IPS DF 19.7 (cell line): ENCODE results near the gene UCMA.

ENCODE experiments used
- DNase-seq: peaks from one replicate; pipeline ENCODE4 v3.0.0-alpha.2; 2013; ENCODE audit warnings: low read depth, low spot score

UCMA gene

DNA sequence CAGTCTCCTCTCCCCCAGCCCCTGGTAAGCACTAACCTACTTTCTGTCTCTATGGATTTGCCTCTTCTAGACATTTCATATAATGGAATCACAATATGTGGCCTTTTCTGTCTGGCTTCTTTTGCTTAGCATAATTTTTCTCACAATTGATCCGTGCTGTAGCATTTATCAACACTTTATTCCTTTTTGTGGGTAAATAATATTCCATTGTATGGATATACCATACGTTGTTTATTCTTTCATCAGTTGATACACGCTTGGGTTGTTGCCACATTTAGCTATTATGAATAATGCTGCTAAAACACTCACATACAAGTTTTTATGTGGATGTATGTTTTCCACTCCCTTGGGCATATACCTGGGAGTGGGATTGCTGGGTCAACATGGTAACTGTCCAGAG is 47.0 kb downstream of the UCMA start:
- no peak for DNase-seq

DNA sequence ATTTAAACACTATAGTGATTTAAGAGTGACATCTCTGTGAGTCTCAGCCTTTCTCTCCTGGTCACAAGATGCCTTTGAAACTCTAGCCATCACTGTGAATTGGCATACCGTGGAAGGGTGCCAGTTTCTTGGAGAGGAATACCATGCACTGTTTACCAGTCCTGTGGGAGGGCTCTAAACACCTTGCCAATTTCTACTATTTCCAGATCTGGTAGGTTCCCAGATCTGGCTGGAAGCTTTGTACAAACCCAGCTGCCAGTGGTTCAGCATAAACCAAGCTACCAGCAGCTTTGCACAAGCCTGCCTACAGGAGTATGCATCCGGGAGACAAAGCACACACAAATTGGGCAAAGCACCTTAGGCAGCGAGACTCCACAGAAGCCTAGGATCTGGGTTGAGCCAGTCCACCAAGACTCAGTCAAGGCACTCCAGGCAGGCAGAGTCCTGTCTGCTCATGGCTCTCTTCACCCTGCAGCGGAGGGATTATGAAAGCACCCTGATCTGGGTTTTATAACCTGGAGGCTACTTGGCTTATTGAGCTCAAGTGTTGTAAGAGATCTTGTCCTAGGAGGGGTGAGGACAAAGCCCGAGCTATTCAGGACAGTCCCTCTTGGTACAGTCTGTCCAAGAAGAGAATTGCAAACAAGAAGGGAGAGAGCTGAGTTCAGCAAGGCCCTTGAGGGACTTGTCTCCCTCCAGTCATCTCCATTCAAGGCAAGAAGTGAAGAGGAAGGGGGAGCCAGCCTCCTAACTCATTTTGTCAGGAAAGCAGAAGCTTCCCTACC is 49.3 kb downstream of the UCMA start:
- no peak for DNase-seq

DNA sequence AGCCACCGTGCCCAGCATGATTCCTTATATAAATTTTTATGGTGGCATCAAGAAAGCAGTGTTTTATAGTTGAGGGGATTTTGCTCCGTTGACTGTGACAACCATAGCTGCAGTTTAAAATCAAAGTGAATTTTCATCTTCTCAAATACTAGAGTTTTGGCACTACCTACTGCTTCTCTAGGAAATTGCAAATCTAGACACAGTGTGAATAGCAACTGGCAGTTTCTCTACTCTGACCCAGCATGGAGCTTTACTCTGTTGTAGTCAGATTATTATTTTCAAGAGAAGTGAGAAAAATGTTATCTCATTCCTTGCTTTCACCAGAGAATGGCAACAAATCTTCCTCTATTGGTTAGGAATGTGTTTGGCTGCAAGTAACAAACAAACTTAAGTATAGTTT is 49.9 kb downstream of the UCMA start:
- no peak for DNase-seq

DNA sequence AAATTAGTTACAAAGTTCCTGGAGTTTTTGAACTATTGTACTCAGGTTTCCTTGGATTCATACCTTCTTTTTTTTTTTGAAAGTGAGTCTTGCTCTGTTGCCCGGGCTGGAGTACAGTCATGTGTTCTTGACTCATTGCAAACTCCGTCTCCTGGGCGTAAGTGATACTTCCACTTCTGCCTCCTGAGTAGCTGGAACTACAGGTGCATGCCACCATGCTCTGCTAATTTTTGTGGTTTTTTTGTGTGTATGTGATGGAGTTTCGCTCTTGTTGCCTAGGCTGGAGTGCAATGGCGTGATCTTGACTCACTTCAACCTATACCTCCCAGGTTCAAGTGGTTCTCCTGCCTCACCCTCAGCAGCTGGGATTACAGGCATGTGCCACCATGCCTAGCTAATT is 50.5 kb downstream of the UCMA start:
- no peak for DNase-seq

DNA sequence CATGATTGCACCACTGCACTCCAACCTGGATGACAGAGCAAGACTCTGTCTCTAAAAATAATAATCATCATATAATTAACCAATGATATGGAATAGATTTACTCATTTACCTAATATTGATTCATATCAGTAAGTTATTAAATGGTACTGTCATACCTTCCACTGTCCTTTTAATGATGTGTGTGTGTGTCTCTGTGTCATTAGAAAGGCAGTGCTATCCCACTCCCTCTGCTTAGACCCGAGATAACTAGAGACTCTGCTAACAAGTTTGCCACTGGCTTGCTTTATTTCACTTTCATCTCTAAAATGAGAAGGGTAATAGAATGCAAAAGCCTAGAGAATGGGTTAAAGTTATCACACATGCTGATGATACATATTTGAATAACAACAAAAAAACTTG is 51.8 kb downstream of the UCMA start:
- DNase-seq = no peak

DNA sequence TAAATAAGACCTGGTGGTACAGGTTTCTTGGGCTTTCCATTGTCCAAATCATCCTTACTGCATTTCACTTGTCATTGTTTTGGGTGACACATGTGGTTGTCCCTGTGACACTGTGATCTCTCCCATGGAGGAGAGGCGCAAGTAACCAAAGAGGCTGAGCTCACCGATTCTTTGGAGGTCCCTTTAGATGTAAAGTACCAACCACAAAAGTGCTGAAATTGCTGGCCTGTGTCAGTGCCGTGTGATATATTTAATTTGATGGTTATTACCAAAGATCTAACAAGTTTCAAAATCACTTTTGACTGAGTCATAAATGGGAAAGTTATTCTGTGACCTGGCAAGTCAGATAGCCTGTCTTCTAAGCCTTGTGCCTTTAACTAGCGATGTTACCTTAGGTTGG is 53.4 kb downstream of the UCMA start:
- no peak for DNase-seq

DNA sequence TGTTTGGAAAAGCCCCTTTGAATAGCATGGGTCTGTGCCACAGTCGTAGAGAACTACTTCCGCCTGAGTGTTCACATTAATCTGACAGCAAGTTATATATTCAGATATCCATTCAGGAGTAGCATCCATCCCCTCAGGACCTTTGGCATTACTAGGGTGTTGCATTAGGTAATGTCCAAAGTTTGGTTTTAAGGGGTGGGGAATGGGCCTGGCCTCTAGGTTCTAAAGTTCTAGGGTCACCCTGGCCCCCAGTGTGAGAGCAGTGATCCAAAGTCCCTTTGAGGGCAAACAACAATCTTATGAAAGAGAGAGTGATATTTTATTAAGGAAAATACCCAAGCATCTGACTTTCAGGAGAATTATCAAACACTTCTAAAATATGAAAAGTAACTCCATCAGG is 60.6 kb downstream of the UCMA start:
- DNase-seq = no peak
